ENCODE results near the gene AGBL4.
"Not testable (repeated sequence)": the region's sequence is repeated elsewhere in the genome, so short reads cannot be mapped to it uniquely, and the experiment has no call there.

The AGBL4 gene

DNA sequence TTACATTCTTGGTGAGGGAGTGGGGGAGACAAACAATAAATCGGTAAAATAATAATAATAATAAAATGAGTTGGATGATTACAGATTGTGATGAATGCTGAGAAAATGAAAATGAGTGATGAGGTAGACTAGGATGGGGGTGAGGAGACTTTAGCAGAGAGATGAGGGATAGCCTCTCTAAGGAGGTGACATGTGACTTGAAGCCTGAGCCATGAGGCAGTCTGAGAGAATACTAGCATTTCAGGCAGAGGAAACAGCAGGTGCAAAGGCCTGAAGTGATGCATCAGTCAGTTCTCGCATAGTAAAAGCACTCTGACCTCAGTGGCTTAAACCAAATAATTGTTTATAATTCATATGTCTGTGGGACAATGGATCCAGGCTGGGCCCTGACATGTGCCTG, 181.2 kb downstream of the AGBL4 start:
- TF ChIP-seq, protein P1, sequence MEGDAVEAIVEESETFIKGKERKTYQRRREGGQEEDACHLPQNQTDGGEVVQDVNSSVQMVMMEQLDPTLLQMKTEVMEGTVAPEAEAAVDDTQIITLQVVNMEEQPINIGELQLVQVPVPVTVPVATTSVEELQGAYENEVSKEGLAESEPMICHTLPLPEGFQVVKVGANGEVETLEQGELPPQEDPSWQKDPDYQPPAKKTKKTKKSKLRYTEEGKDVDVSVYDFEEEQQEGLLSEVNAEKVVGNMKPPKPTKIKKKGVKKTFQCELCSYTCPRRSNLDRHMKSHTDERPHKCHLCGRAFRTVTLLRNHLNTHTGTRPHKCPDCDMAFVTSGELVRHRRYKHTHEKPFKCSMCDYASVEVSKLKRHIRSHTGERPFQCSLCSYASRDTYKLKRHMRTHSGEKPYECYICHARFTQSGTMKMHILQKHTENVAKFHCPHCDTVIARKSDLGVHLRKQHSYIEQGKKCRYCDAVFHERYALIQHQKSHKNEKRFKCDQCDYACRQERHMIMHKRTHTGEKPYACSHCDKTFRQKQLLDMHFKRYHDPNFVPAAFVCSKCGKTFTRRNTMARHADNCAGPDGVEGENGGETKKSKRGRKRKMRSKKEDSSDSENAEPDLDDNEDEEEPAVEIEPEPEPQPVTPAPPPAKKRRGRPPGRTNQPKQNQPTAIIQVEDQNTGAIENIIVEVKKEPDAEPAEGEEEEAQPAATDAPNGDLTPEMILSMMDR (conservative IDR thresholded peaks at IDR 0.05; ENCODE audit: low read depth, low read length): no peak
- no peak for DNase-seq (ENCODE audit: low read depth)
- H3K4me3 ChIP-seq (ENCODE audit: low read depth, low read length): no peak overlapping the region

DNA sequence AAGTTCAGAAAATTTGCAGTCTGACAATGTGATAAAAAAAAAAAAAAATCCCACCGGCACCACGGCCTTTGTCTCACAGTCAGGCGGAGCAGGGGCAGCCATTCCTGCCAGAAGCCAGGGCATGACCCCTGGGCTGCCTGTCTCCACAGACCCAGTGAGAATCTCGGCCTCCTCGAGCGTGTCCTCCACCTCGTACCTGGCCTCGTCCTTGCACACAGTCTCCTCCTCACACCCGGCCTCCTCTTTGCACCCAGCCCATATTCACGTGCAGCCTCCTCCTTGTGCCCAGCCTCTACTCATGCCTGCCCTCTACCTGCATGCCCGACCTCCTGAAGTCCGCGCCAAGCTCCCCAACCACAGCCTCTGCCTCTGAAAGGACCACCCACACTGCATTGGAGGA, 182.0 kb downstream of the AGBL4 start:
- H3K4me3 ChIP-seq (ENCODE audit: low read depth, low read length): no peak overlapping the region
- no peak for DNase-seq (ENCODE audit: low read depth)
- TF ChIP-seq, protein P1 (conservative IDR thresholded peaks at IDR 0.05; ENCODE audit: low read depth, low read length): no peak

DNA sequence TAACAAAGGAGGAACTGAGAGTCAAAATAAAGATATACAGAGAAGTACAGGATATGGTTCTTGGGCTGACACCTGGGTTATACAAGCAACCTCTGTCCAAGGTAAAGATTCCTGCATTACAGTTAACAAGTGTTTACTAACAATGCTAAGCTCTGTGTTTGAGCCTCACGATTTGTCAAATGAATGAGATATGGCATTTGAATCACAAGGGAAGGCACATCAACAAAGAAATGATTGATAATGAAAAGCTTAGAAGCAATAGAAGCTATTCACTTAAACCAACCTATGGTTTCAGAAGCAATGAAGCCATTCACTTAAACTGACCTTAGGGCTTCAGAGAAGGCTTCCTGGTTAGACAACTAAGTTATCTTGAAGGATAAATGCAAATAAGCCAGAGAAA, 199.5 kb downstream of the AGBL4 start:
- DNase-seq (ENCODE audit: low read depth): no peak
- no peak overlapping the region for H3K4me3 ChIP-seq (ENCODE audit: low read depth, low read length)
- TF ChIP-seq, protein P1 (conservative IDR thresholded peaks at IDR 0.05; ENCODE audit: low read depth, low read length): no peak

DNA sequence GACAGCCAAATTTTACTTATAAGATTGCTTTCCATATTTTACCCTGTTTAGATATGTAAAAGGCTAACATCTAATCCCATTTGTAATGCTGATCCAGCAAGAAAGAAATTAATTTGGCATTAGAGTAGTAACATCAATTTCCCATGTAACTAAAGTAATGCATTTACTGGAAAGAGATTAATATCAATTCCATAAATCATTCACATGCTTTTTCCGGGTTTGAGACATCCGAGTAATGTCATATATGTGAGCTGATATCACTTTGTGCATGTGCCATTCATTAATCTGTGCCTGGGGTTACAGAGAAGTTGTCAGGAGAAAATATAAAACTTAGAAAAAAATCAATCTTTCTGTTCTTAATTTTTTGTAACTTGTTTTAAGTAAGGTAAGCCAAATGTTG, 206.1 kb downstream of the AGBL4 start:
- TF ChIP-seq, protein P1 (conservative IDR thresholded peaks at IDR 0.05; ENCODE audit: low read depth, low read length): no peak
- no peak overlapping the region for H3K4me3 ChIP-seq (ENCODE audit: low read depth, low read length)
- no peak for DNase-seq (ENCODE audit: low read depth)

DNA sequence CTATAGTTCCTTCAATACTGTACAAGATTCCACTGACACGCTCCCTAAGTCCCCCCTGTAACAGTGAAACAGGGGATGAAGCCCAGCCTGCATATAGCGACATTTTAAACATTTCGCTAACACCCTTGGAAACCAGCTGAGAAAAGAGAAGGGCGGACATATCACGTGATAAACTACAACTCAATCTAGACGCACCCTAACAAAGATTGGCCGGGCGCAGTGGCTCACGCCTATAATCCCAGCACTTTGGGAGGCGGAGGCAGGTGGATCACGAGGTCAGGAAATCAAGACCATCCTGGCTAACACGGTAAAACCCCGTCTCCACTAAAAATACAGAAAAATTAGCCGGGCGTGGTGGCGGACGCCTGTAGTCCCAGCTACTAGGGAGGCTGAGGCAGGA, 236.7 kb downstream of the AGBL4 start:
- not testable (repeated sequence) for DNase-seq (ENCODE audit: low read depth); H3K4me3 ChIP-seq (ENCODE audit: low read depth, low read length)

DNA sequence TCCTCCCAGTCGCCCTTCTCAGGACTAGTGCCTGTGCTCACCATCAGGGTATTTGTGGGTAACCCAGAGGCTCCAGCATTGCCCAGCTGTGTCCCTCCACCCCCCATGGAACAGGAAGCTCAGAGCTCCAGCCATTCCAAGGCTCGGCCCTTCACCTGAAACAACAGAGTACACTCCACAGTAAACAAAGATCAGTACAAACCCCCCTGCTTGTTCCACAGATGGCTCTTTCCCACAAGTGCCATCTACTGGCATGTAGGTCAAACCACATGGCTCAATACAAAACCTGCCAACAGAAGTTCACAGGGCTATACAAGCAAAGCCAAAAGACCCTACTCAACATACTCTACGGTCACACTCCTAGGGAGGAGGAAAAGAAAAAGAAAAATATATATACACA, 258.7 kb downstream of the AGBL4 start:
- no peak for DNase-seq (ENCODE audit: low read depth)
- TF ChIP-seq, protein P1 (conservative IDR thresholded peaks at IDR 0.05; ENCODE audit: low read depth, low read length): no peak
- H3K4me3 ChIP-seq (ENCODE audit: low read depth, low read length): no peak overlapping the region

DNA sequence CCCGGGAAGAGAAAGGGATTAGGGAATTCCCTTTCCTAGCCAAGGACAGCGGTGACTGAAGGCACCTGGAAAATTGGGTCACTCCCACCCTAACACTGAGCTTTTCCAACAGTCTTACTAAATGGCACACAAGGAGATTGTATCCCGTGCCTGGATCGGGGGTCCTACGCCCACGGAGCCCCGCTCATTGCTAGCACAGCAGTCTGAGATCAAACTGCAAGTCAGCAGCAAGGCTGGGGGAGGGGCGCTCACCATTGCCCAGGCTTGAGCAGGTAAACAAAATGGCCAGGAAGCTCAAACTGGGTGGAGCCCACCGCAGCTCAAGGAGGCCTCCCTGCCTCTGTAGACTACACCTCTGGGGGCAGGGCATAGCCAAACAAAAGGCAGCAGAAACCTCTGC, 285.6 kb downstream of the AGBL4 start:
- DNase-seq (ENCODE audit: low read depth); H3K4me3 ChIP-seq (ENCODE audit: low read depth, low read length): not testable (repeated sequence)

DNA sequence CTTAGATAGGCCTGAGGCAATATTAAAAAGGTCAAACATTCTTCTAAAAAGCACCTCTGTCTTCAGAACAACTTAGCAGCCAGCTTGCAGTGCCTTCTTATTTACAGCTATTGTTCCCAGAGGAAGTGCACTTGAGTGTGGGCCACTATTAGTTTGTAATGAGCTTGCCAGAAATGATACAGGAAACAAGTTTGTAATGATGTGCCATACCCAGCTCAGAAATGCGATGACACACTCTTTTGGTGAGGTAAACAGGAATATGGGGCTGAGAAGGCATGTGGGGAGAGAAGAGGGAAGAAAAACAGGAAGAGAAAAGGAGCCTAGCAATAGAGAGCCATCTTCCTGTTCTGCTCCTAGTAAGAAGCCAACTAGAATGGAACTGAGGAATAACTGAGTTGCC, 295.4 kb downstream of the AGBL4 start:
- H3K4me3 ChIP-seq (ENCODE audit: low read depth, low read length): no peak overlapping the region
- TF ChIP-seq, protein P1 (conservative IDR thresholded peaks at IDR 0.05; ENCODE audit: low read depth, low read length): no peak
- no peak for DNase-seq (ENCODE audit: low read depth)

Measured in choroid plexus epithelial cell (primary cell).